GM21576 (cell line): ENCODE results near the gene UGT1A4.

Experiments
- ATAC-seq: cut with Tn5 transposase; IDR thresholded peaks from one replicate; pipeline ENCODE4 v1.9.1; 2021; ENCODE audit warnings: mild to moderate bottlenecking, moderate library complexity; ENCODE audit not compliant: unreplicated experiment

Gene UGT1A4

DNA sequence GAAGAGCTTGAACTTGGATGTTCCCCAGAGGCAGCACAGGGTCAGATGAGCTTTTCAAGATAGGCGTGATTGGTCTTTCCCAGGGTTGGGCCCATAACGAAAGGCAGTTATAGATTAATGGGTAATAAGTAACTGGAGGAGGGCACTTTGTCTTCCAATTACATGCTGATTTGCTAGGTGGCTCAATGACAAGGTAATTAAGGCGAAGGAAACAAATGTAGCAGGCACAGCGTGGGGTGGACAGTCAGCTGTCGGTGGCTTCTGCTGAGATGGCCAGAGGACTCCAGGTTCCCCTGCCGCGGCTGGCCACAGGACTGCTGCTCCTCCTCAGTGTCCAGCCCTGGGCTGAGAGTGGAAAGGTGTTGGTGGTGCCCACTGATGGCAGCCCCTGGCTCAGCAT is at the start of gene UGT1A4:
Gene UGT1A4 (plus strand): TSS at position 185 of the 400 bp plus-strand sequence. CDS start 85 bp downstream, at position 270.
- ATAC-seq = no peak

GRCh38 chr2:233671290-233672161 is 47.0 kb upstream of the UGT1A4 start, which contains the start of gene UGT1A9:
Gene UGT1A9 (plus strand): TSS chr2:233671898. CDS start chr2:233671935, 37 bp downstream.
- ATAC-seq = no peak

DNA sequence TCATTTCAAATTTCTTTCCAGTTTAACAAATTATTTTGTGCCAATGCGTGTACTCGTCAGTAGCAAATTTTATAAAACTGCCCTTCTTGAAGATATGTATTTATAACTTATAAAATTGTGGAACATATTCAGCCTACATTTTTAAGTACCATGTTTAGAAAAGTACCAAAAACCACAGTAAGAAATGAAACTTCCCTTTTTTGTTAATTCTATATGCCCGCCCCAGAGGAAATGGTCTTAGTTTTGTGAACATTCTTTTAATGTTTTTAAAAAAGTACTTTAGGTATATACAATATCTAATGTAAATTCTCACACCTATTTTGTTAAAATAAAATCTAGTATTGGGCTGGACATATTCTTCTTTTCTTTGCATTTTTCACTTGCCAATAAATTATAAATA is 45.6 kb upstream of the UGT1A4 start:
- ATAC-seq = no peak

DNA sequence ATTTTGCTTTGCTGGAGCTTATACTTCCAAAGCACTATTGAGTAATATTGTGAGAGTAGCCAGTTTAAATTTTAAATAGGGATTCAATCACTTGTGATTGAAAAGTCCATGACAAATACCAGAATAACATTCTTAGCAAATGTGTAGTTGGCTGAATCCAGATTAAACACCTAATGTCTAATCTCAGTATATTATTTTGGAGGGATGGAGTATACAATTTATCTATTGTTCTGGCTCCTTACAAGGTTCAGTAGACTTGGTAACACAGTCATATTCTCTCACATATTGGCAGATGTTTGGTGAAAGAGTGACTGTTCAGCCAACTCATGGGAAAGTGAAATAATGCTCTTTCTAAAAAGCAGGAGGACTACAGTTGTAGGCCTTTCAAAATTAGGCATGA is 44.6 kb upstream of the UGT1A4 start:
- no peak for ATAC-seq

DNA sequence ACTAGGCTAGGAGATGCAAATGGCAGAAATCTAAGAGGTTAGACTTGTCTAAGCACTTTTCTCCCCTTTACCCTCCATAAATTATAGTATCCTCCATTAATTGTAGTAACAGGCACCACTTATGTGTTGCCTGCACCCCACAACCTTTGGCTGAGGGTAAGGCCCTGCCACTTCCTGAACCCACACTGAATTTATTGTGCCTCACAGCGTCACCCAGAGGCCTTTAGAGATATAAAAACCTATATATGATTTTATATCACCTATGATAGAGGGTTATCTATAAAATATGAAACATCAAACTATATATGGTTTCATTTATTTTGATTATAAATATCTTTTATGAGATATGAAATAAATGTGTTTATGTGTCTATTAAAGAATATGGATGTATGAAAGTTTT is 44.2 kb upstream of the UGT1A4 start:
- no peak for ATAC-seq

DNA sequence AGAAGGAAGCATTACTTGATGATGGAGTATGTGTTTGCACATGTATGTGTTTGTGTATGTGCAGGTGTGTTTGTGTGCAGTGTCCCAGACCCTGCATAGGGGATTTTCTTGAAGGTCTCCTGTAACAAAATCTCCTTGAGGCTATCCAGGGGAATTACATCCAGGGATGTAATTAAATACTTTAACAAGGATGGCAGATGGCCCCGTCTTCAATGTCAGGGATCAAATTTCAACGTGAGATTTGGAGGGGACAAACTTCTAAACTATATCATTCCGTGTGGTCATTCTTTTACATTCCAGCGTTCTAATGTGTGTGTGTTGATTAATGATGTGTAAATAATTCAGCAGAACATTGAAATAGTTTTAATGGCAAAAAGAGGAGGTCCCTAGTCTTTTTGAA is 43.5 kb upstream of the UGT1A4 start:
- ATAC-seq = no peak

DNA sequence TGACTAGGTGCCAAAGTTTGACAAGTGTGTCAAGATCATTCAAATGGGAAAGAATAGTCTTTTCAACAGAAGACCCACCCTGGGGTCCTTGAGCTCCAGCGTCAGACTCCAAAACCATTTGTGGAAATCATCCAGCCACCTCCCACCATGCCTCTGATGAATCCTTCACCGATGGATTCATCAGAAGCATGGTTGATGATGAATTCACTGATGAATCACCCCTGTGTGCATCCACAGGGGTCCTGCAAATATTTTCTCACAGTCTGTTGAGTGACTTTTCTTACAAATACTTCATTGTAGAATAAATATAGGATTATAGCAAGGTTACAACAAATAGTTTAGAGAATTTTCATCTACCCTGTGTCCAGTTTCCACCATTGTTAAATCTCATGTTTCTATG is 42.5 kb upstream of the UGT1A4 start:
- no peak for ATAC-seq

DNA sequence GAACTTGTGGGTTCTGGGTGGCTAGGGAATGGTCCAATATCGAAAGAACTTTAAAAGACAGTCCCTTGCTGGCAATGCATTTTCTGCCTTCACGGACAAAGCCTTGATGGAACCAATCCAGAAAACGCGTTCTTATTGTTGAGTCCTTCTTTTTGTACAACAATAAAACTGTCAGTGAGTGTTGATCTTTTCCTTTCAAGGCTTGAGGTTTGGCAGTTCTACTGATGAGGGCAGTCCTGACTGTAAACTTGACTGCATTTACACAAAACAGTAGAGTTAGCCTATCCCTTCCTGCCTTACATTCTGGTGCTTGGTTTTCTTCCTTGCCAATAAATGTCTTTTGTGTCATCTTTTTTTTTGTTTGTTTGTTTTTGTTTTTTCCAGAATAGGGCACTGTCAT is 39.3 kb upstream of the UGT1A4 start:
- ATAC-seq = no peak

- ATAC-seq = no peak
Measured at GRCh38 chr2:233680361-233681045, 38.0 kb upstream of the UGT1A4 start.

GRCh38 chr2:233681521-233682099 is 36.9 kb upstream of the UGT1A4 start, which contains the start of gene UGT1A7:
Gene UGT1A7 (plus strand): TSS chr2:233681901. CDS start chr2:233681938, 37 bp downstream.
- no peak for ATAC-seq

GRCh38 chr2:233684640-233685039 is 33.9 kb upstream of the UGT1A4 start:
- no peak for ATAC-seq

- no peak for ATAC-seq
Measured at GRCh38 chr2:233686928-233687327, 31.6 kb upstream of the UGT1A4 start.

GRCh38 chr2:233688341-233688740 is 30.2 kb upstream of the UGT1A4 start:
- ATAC-seq = no peak

GRCh38 chr2:233689031-233689430 is 29.5 kb upstream of the UGT1A4 start:
- no peak for ATAC-seq

GRCh38 chr2:233689501-233689900 is 29.0 kb upstream of the UGT1A4 start:
- ATAC-seq = no peak

GRCh38 chr2:233690444-233690843 is 28.1 kb upstream of the UGT1A4 start:
- no peak for ATAC-seq

GRCh38 chr2:233691443-233692433 is 26.8 kb upstream of the UGT1A4 start:
- ATAC-seq = no peak

- ATAC-seq = no peak
Measured at GRCh38 chr2:233692648-233693047, 25.9 kb upstream of the UGT1A4 start, which contains the start of gene UGT1A6. Gene UGT1A6 (plus strand): TSS chr2:233692890. CDS start chr2:233693005, 115 bp downstream.

DNA sequence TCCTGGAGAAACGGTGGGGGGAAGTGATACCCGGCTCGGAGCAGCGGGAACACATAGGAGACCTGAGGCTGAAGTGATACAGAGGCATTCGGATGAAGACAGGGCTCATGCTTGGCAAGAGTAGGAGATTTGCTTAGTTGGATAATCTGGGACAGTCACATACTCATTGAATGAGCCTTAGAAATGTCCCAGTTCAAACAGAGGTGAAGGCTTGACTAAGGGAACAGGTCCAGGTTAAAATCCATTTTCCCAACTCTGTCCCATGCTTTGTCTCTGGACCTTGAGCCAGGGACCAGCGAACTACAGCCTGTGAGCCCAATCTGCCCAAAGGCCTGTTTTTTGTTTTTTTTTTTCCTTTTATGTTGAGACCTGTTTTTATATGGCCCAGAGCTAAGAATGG is 24.6 kb upstream of the UGT1A4 start:
- ATAC-seq = no peak

GRCh38 chr2:233698740-233699139 is 19.8 kb upstream of the UGT1A4 start:
- ATAC-seq = no peak
